ENCODE measurements around the gene CLRN3.

The CLRN3 gene

DNA sequence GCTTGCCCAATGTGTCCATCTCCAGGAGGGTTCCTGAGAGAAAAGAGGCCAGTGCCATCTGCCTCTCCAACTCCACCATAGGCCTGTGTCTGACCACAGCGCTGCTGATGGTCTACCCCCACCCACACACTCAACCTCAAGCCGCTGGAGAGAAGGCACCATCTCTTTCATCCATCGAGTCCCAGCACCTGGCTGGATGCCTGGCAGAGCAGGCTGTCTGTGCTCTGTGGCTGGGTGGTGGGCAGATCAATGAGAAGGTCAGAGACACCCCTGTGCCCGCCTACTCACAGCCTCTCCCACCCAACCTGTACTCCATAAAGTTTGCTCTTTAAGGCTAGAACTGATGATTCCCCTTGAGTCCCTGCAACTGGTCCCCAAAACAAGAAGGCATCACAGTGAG, 58.0 kb downstream of the CLRN3 start:
- no peak overlapping the region for H3K9ac ChIP-seq (ENCODE audit: low read depth, low read length)
- no peaks in the 10 kb centered on the region for H3K4me1 ChIP-seq (ENCODE audit: insufficient read depth, low read length)
- no peaks in the 10 kb centered on the region for H3K36me3 ChIP-seq (ENCODE audit: insufficient read depth, low read length)
- H3K27ac ChIP-seq (ENCODE audit: low read depth, low read length): no peak overlapping the region
- 93% methylated on average over 4 of the region's 4 CpGs for WGBS
- no peak overlapping the region for H3K4me3 ChIP-seq (ENCODE audit: low read length)
- H3K27me3 ChIP-seq (ENCODE audit: insufficient read depth, low read length): no peaks in the 10 kb centered on the region
- no peaks in the 10 kb centered on the region for H3K9me3 ChIP-seq (ENCODE audit: insufficient read depth, low read depth, low read length)

DNA sequence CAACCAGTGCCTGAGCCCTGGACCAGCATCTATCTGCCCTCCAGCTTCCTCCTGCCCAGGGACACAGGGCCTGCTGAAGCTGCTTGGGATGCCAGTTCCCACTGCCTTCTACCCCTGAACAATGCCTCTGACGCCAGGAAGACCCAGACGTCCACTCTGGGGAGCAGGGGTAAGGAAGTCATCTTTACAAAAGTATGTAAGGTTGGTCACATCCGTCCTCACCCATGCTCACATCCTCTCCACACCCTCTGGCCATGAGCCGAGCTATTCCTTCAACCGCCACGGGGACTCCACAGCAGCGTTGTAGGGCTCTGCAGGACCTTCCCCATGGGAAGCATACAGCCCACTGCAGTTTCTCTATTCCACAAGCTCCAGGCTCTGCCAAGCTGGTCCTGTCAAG, 58.5 kb downstream of the CLRN3 start:
- H3K27me3 ChIP-seq (ENCODE audit: insufficient read depth, low read length): no peaks in the 10 kb centered on the region

DNA sequence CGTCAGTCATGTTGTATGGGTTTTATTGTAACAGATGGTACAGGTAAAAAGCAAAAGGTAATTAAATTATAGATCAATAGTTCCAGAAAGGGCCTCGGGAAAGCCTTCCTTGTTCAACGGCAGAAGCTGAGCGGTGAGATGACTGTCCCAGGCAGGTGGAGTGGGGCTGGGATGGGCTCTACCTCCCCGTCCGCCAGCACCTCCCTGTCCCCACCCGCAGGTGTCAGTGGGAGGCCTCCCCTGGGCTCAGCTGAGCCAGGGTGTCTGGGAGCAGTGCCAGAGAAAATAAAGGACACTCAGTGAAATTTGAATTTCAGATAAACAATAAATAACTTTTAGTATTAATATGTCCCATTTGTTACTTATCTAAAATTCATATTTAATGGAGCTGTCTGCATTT, 58.9 kb downstream of the CLRN3 start:
- Histone ChIP-seq H3K27me3 (ENCODE audit: insufficient read depth, low read length) (no peaks in the 10 kb centered on the region), H3K4me3 (ENCODE audit: low read length) (no peak overlapping the region), H3K4me1 (ENCODE audit: insufficient read depth, low read length) (no peaks in the 10 kb centered on the region), H3K36me3 (ENCODE audit: insufficient read depth, low read length) (no peaks in the 10 kb centered on the region), H3K9me3 (ENCODE audit: insufficient read depth, low read depth, low read length) (no peaks in the 10 kb centered on the region), H3K9ac (ENCODE audit: low read depth, low read length) (no peak overlapping the region), H3K27ac (ENCODE audit: low read depth, low read length) (no peak overlapping the region)
- 91% methylated on average over 7 of the region's 7 CpGs for WGBS

More for the DNA sequence above, 58.5 kb downstream of the CLRN3 start:
- Histone ChIP-seq H3K36me3 (ENCODE audit: insufficient read depth, low read length) (no peaks in the 10 kb centered on the region), H3K27ac (ENCODE audit: low read depth, low read length) (no peak overlapping the region), H3K9me3 (ENCODE audit: insufficient read depth, low read depth, low read length) (no peaks in the 10 kb centered on the region), H3K4me3 (ENCODE audit: low read length) (no peak overlapping the region), H3K4me1 (ENCODE audit: insufficient read depth, low read length) (no peaks in the 10 kb centered on the region), H3K9ac (ENCODE audit: low read depth, low read length) (no peak overlapping the region)
- WGBS: 93% methylated on average over 7 of the region's 7 CpGs

DNA sequence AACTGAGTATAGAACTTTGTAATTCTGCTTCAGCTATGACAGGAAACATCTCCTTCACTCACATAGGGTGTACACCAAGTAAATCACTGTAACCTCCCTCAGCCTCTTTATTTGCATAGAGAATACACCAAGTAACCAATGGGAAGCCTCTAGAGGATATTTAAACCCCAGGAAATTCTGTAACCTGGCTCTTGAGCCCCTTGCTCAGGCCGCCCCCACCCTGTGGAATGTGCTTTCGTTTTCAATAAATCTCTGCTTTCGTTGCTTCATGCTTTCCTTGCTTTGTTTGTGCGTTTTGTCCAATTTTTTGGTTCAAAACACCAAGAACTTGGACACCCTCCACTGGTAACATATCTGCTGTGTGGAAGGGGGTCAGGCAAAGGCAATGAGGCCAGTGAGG, 60.2 kb downstream of the CLRN3 start:
- H3K27me3 ChIP-seq (ENCODE audit: insufficient read depth, low read length): no peaks in the 10 kb centered on the region
- H3K27ac ChIP-seq (ENCODE audit: low read depth, low read length): no peak overlapping the region
- no peak overlapping the region for H3K4me3 ChIP-seq (ENCODE audit: low read length)
- H3K9ac ChIP-seq (ENCODE audit: low read depth, low read length): no peak overlapping the region
- H3K9me3 ChIP-seq (ENCODE audit: insufficient read depth, low read depth, low read length): no peaks in the 10 kb centered on the region
- H3K4me1 ChIP-seq (ENCODE audit: insufficient read depth, low read length): no peaks in the 10 kb centered on the region
- no peaks in the 10 kb centered on the region for H3K36me3 ChIP-seq (ENCODE audit: insufficient read depth, low read length)
- 91% methylated on average over 4 of the region's 4 CpGs for WGBS

DNA sequence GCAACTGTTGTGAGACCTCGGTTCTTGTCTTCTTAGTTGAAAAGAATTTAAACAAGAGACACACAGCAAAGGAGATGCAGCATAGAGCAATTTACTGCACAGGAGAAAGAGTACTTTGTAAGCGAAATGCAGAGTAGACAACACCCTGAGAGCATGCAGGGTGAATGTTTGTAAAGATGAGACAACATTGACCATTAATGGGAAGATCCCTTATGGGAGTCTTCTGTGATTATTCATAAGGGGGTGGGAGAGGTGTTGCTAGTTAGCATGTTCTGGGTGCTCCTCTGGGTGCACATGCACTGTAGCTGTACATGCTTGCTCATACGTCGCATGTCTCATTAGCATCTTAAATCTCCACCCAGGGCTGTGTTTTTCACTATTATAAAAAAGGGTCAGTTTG, 62.3 kb downstream of the CLRN3 start:
- Histone ChIP-seq H3K9me3 (ENCODE audit: insufficient read depth, low read depth, low read length) (no peaks in the 10 kb centered on the region), H3K4me1 (ENCODE audit: insufficient read depth, low read length) (peaks cover 7% of the 10 kb centered on the region; the same call in 1 of the 2 replicates), H3K27ac (ENCODE audit: low read depth, low read length) (no peak overlapping the region), H3K27me3 (ENCODE audit: insufficient read depth, low read length) (no peaks in the 10 kb centered on the region), H3K36me3 (ENCODE audit: insufficient read depth, low read length) (no peaks in the 10 kb centered on the region), H3K9ac (ENCODE audit: low read depth, low read length) (no peak overlapping the region), H3K4me3 (ENCODE audit: low read length) (no peak overlapping the region)
- WGBS: 93% methylated on average over 2 of the region's 4 CpGs

Measured in HUES64 (cell line).